WTC11 (cell line): ENCODE measurements around the gene CLPX.

Source experiments
- CBFB ChIP-seq: sonication (generic); formaldehyde crosslinking; IDR thresholded peaks from 2 replicates; pipeline ENCODE4 v1.8.1; 2022; ENCODE audit warnings: mild to moderate bottlenecking, low read depth, missing genetic modification reagents
- CREM ChIP-seq: sonication (generic); formaldehyde crosslinking; IDR thresholded peaks from 2 replicates; pipeline ENCODE4 v1.8.1; 2022; ENCODE audit warnings: mild to moderate bottlenecking, missing genetic modification reagents, moderate library complexity
- E2F4 ChIP-seq: sonication (generic); formaldehyde crosslinking; IDR thresholded peaks from 2 replicates; pipeline ENCODE4 v1.8.1; 2022; ENCODE audit warnings: low read depth, mild to moderate bottlenecking, moderate library complexity, missing genetic modification reagents, borderline replicate concordance
- E2F5 ChIP-seq: sonication (generic); formaldehyde crosslinking; IDR thresholded peaks from 2 replicates; pipeline ENCODE4 v1.8.1; 2022; ENCODE audit warnings: mild to moderate bottlenecking, moderate library complexity, missing genetic modification reagents
- GABPB1 ChIP-seq: sonication (generic); formaldehyde crosslinking; IDR thresholded peaks from 2 replicates; pipeline ENCODE4 v1.8.1; 2023; ENCODE audit warnings: mild to moderate bottlenecking, missing genetic modification reagents
- MYBL2 ChIP-seq: sonication (generic); formaldehyde crosslinking; IDR thresholded peaks from 2 replicates; pipeline ENCODE4 v1.8.1; 2023; ENCODE audit warnings: mild to moderate bottlenecking, moderate library complexity, missing genetic modification reagents
- NR1H2 ChIP-seq: sonication (generic); formaldehyde crosslinking; IDR thresholded peaks from 2 replicates; pipeline ENCODE4 v1.9.0; 2021; ENCODE audit warnings: mild to moderate bottlenecking, moderate library complexity, missing genetic modification reagents
- SP1 ChIP-seq: sonication (generic); formaldehyde crosslinking; conservative IDR thresholded peaks from 2 replicates; pipeline ENCODE4 v1.8.1; 2022; ENCODE audit warnings: missing genetic modification reagents
- TCF7 ChIP-seq: sonication (generic); formaldehyde crosslinking; IDR thresholded peaks from 2 replicates; pipeline ENCODE4 v1.8.0; 2022; ENCODE audit warnings: mild to moderate bottlenecking, low read depth, missing genetic modification reagents, moderate library complexity
- ZNF232 ChIP-seq: sonication (generic); formaldehyde crosslinking; IDR thresholded peaks from 2 replicates; pipeline ENCODE4 v1.8.0; 2022; ENCODE audit warnings: mild to moderate bottlenecking, missing genetic modification reagents
- TF ChIP-seq, protein P1 (sequence below): fragments of 200-600 bp; IDR thresholded peaks from 2 replicates; pipeline ENCODE4 v1.8.0; 2022; ENCODE audit warnings: antibody characterized with exemption
- TF ChIP-seq, protein P2 (sequence below): sonication (generic); formaldehyde crosslinking; IDR thresholded peaks from 2 replicates; pipeline ENCODE4 v1.8.0; 2022; ENCODE audit warnings: mild to moderate bottlenecking, missing genetic modification reagents

DNA sequence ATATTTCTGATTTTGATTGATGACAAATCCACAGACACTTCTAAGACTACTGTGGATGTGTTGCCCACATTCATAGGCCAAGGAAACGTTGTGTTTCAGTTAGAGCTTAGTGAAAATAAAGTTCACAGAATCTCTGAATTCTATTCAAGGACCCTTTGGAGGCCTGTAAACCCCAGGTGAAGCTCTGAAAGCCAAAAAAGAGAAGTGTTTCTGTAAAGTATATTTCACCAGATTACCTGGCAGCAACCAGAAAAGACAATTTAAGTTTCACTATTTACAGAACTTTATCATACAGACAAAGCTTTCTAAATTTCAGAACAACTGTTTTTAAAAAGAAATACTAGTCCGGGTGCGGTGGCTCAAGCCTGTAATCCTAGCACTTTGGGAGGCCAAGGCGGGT is 2.6 kb downstream of the CLPX start:
- TF ChIP-seq, protein P1, sequence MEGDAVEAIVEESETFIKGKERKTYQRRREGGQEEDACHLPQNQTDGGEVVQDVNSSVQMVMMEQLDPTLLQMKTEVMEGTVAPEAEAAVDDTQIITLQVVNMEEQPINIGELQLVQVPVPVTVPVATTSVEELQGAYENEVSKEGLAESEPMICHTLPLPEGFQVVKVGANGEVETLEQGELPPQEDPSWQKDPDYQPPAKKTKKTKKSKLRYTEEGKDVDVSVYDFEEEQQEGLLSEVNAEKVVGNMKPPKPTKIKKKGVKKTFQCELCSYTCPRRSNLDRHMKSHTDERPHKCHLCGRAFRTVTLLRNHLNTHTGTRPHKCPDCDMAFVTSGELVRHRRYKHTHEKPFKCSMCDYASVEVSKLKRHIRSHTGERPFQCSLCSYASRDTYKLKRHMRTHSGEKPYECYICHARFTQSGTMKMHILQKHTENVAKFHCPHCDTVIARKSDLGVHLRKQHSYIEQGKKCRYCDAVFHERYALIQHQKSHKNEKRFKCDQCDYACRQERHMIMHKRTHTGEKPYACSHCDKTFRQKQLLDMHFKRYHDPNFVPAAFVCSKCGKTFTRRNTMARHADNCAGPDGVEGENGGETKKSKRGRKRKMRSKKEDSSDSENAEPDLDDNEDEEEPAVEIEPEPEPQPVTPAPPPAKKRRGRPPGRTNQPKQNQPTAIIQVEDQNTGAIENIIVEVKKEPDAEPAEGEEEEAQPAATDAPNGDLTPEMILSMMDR, result no peak
- TF ChIP-seq E2F5 (CRISPR knock-in tag) (no peak), SP1 (CRISPR knock-in tag) (no peak), MYBL2 (no peak), CREM (CRISPR knock-in tag) (no peak), NR1H2 (no peak), TCF7 (no peak), CBFB (CRISPR knock-in tag) (no peak), ZNF232 (CRISPR knock-in tag) (no peak), E2F4 (no peak), GABPB1 (CRISPR knock-in tag) (no peak)
- TF ChIP-seq, protein P2, sequence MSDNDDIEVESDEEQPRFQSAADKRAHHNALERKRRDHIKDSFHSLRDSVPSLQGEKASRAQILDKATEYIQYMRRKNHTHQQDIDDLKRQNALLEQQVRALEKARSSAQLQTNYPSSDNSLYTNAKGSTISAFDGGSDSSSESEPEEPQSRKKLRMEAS (CRISPR knock-in tag), result no peak
